ENCODE measurements around the gene ZNF778. TPM values are rescaled to one million over a fixed set of nuclear protein-coding genes. Genes with fewer than 3 reads are reported as not detected.

The ZNF778 gene
- total RNA-seq, 4 donors from 2014 or later: 3.4 to 10.7 (median 6.5) TPM

DNA sequence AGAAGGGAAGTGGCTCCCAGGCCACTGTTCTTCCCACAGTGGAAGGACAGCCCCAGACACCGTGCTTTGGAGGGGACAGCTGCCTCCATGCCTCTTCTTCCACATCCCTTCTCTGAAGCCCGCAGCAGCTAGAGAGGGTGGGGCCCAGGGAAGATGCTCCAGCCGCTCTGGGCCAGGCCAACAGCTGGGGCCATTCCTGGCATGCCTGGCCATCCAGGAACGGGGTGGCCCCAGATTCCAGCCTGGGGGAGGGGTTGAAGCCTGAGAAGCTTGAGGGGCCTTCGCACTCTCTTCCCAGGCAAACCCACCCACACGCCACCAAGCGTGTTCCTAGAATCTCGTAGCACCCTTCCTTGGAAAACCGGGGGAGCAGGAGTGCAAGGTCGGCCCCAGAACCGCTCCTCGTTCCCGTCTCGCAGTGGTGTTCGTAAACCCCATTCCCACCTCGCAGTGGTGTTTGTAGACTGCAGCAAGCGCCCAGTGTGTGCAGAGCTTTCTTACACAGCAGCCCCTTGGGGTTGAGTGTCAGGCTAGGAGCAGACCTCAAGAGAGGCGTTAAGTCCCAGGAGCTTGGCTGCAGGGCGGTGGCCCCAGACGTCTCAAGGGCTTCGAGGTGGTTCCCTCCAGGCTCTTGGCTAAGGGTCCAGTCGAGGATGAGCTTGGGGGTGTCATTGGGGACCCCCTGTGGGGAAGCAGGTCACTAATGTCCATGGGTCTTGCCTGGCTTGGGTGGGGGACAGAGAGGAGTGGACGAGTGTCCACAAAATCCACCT, 43.3 kb upstream of the ZNF778 start:
- Histone ChIP-seq H3K36me3 (no peaks in the 10 kb centered on the region), H3K27ac (no peak overlapping the region), H3K27me3 (peaks cover 0 to 99% (median 9%) of the 10 kb centered on the region in 4 donors), H3K4me1 (peaks cover 12 to 32% (median 18%) of the 10 kb centered on the region in 3 donors), H3K9me3 (no peaks in the 10 kb centered on the region), H3K4me3 (no peak overlapping the region)
- DNase-seq: no peak
- intact Hi-C loops (cut with DNase I): loop anchor here (5.0 kb wide), 1 partner anchor 437 kb away; no protein-coding TSS in a partner anchor
- TF ChIP-seq CTCF (IDR thresholded peaks at IDR 0.05) (no peak), POLR2A (IDR thresholded peaks at IDR 0.05) (no peak)
- 74 to 85% methylated on average over 12 to 15 of the region's 23 CpGs for WGBS, 2 donors

GRCh38 chr16:89174877-89175276, 42.6 kb upstream of the ZNF778 start:
- H3K9me3 ChIP-seq: no peaks in the 10 kb centered on the region
- 80% methylated on average over 3 of the region's 14 CpGs; no CpG with 5 or more reads in 1 of the 2 donors for WGBS, 2 donors
- no peaks in the 10 kb centered on the region for H3K36me3 ChIP-seq
- intact Hi-C loops (cut with DNase I): loop anchor here (5.0 kb wide), 1 partner anchor 438 kb away; no protein-coding TSS in a partner anchor
- peaks cover 0 to 99% (median 4%) of the 10 kb centered on the region in 4 donors for H3K27me3 ChIP-seq
- TF ChIP-seq POLR2A (IDR thresholded peaks at IDR 0.05) (no peak), CTCF (IDR thresholded peaks at IDR 0.05) (no peak)
- H3K27ac ChIP-seq: no peak overlapping the region
- peaks cover 12 to 31% (median 18%) of the 10 kb centered on the region in 3 donors for H3K4me1 ChIP-seq
- no peak for DNase-seq
- H3K4me3 ChIP-seq: no peak overlapping the region

- Histone ChIP-seq H3K4me3 (no peak overlapping the region), H3K9me3 (no peaks in the 10 kb centered on the region), H3K4me1 (peaks cover 10 to 24% (median 14%) of the 10 kb centered on the region in 3 donors), H3K27ac (no peak overlapping the region), H3K27me3 (peaks cover 0 to 99% (median 3%) of the 10 kb centered on the region in 4 donors), H3K36me3 (no peaks in the 10 kb centered on the region)
- TF ChIP-seq CTCF (IDR thresholded peaks at IDR 0.05) (no peak), POLR2A (IDR thresholded peaks at IDR 0.05) (no peak)
- WGBS, 2 donors: 20 to 55% methylated on average over 2 to 5 of the region's 20 CpGs
- DNase-seq: no peak
- intact Hi-C loops (cut with DNase I): no loop called here
Observed at GRCh38 chr16:89175280-89176146, 42.0 kb upstream of the ZNF778 start.

GRCh38 chr16:89176147-89176690, 41.3 kb upstream of the ZNF778 start:
- H3K36me3 ChIP-seq: no peaks in the 10 kb centered on the region
- TF ChIP-seq POLR2A (IDR thresholded peaks at IDR 0.05): no peak
- no peak for TF ChIP-seq CTCF (IDR thresholded peaks at IDR 0.05)
- H3K27me3 ChIP-seq: peaks cover 0 to 99% (median 0%) of the 10 kb centered on the region in 4 donors
- no peaks in the 10 kb centered on the region for H3K9me3 ChIP-seq
- no peak overlapping the region for H3K4me3 ChIP-seq
- H3K4me1 ChIP-seq: peaks cover 4 to 17% (median 8%) of the 10 kb centered on the region in 3 donors
- intact Hi-C loops (cut with DNase I): no loop called here
- H3K27ac ChIP-seq: no peak overlapping the region
- WGBS, 2 donors: 90% methylated on average over 2 of the region's 27 CpGs; no CpG with 5 or more reads in 1 of the 2 donors
- no peak for DNase-seq
